HG02610 (cell line): ENCODE measurements around the gene SYNJ2.
A peak's percentile ranks its signal among the peaks of the same experiment; 100 is the strongest.
"Not testable (repeated sequence)": the region's sequence is repeated elsewhere in the genome, so short reads cannot be mapped to it uniquely, and the experiment has no call there.

Experiments used
- ATAC-seq: cut with Tn5 transposase; IDR thresholded peaks from one replicate; pipeline ENCODE4 v1.9.1; 2021; ENCODE audit warnings: mild to moderate bottlenecking, moderate library complexity; ENCODE audit not compliant: unreplicated experiment

Gene SYNJ2, protein sequence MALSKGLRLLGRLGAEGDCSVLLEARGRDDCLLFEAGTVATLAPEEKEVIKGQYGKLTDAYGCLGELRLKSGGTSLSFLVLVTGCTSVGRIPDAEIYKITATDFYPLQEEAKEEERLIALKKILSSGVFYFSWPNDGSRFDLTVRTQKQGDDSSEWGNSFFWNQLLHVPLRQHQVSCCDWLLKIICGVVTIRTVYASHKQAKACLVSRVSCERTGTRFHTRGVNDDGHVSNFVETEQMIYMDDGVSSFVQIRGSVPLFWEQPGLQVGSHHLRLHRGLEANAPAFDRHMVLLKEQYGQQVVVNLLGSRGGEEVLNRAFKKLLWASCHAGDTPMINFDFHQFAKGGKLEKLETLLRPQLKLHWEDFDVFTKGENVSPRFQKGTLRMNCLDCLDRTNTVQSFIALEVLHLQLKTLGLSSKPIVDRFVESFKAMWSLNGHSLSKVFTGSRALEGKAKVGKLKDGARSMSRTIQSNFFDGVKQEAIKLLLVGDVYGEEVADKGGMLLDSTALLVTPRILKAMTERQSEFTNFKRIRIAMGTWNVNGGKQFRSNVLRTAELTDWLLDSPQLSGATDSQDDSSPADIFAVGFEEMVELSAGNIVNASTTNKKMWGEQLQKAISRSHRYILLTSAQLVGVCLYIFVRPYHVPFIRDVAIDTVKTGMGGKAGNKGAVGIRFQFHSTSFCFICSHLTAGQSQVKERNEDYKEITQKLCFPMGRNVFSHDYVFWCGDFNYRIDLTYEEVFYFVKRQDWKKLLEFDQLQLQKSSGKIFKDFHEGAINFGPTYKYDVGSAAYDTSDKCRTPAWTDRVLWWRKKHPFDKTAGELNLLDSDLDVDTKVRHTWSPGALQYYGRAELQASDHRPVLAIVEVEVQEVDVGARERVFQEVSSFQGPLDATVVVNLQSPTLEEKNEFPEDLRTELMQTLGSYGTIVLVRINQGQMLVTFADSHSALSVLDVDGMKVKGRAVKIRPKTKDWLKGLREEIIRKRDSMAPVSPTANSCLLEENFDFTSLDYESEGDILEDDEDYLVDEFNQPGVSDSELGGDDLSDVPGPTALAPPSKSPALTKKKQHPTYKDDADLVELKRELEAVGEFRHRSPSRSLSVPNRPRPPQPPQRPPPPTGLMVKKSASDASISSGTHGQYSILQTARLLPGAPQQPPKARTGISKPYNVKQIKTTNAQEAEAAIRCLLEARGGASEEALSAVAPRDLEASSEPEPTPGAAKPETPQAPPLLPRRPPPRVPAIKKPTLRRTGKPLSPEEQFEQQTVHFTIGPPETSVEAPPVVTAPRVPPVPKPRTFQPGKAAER (N-terminal part only)

DNA sequence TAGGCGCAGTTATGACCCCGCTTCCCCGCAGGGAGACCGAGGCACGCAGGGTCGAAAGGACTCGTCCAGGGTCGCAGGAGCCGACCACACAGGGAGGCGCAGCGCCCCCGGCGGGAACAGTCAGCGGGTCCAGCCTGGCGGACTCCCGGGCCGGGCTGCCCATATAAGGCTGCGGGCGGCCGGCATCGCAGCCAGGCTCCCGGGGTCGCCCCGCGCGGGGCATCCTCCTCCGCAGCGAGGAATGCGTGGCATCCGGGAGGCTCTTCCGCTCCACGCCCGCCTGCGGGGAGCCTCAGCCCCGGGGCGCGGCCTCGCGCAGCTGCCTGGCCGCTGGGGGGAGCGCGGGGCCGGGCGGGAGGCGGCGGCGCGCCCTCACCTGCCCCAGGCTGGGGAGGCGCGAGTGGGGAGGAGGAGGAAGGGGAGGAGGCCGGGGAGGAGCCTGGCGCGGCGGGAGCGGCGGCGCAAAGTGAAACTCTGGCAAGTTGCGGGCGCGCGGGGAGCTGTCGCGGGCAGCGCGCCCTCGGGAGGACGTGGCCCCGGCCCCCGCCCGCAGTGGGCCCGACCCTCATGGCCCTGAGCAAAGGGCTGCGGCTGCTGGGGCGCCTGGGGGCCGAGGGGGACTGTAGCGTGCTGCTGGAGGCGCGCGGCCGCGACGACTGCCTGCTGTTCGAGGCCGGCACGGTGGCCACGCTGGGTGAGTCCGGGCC, at the start of gene SYNJ2:
Gene SYNJ2, plus strand, starts transcription at position 469 of the 707 bp plus-strand sequence. Its CDS starts 99 bp downstream, at position 568.
- ATAC-seq, result peak; percentile 81

DNA sequence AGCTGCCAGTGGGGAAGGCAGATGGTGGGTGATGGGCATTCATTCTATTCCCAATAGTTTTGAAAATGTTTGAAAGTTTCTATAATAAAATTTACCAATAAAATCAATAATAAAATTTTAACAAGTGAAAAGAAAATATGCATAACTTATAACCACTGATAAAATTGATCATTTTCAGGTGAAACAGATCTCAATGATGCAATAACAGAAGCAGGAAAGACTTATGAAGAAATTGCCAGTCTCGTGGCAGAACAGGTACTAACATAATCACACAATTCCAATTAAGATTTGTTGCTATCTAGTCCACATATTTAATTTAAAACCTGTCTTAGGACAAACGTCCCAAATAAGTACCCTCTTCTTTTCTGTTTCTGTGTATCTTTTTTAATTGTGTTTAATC, 45.9 kb upstream of the SYNJ2 start:
- no peak for ATAC-seq

DNA sequence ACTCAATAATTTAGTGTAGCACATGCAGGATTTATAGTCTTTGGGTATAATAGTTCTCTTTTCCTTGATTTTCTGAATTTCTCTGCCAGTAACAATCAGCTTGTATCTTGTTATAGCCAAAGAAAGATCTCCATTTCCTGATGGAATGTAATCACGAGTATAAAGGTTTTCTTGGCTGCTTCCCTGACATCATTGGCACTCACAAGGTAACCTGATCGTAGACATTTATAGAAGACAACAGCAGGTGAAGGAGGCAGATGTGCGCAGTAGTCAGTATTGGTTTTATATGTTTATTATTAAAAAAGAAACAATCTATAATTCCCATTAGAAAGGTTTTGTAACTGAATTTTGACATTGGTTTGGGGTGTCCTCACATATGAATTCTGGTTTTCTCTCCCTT, 44.3 kb upstream of the SYNJ2 start:
- ATAC-seq, result no peak

DNA sequence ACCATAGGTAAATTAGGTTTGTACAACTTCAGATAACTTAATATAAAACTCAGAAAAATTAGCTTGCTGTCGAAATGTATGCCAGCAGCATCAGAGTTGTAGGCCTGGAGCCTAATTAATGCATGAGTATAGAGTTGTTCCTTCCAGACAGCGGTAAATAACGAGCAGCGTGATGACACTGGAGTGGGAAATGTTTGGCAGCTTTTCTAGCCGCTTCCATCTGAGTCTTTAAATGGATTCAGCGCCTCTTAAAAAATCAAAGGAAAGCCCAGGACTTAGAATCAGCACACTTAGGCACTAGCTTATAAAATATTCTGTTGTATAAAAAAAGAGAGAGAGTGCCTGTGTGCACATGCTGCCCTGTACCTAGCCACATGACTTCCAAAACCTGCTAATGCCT, 43.7 kb upstream of the SYNJ2 start:
- no peak for ATAC-seq

DNA sequence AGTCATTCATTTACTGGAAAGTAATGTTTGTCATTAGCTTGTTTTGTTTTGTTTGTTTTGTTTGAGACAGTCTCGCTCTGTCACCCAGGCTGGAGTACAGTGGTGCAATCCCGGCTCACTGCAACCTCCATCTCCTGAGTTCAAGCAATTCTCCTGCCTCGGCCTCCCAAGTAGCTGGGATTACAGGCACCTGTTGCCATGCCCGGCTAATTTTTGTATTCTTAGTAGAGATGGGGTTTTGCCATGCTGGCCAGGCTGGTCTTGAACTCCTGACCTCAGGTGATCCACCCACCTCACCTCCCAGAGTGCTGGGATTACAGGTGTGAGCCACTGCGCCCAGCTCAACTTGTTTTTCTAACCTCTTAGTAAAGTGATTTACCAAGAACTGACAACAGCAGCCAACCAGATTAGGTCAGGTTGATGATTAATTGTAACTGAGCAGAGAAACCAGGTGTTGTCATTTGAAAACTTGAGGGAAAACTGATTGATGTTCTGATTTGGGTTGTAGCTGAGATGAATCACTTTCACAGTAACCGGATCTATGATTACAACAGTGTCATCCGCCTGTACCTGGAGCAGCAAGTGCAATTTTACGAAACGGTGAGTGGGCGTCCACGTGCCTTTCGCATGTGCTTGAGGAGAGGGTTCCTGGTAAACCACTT, 41.2 kb upstream of the SYNJ2 start:
- ATAC-seq, result not testable (repeated sequence)

DNA sequence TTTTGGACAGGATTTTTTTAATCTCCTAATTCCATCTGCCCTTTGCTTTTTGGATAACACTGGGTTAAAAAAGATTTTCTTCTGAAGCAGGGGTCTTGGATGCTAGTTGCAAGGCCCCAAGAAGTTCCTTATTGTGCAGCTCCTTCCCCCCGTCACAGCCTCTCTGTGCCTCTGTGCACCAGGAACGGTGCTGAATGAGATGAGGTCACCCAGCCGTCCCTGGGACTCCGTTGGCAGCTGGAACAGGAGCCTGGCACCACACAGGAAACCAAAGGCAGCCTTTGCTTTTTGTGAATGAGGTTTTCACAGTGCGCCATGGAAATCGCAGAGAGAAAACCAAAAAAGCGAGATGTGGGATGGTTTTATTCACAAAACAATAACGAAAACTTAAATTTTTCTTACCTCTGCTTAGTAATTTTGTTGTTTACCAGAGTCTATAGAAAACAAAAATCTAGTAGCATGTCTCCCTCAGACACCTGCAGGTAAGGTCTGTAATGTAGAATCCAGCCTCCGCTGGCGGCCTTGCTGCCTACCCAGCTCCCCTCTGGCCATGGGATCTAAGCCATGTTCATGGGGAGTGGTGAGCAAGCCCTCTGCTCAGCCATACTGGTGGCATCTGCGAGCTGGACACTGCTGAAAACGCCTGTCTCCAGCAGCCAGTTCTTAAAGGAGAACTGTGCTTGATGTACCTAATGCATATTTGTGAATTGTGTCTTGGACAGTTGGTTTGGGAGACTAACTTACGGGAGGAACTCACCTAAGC, 40.4 kb upstream of the SYNJ2 start:
- ATAC-seq, result no peak

DNA sequence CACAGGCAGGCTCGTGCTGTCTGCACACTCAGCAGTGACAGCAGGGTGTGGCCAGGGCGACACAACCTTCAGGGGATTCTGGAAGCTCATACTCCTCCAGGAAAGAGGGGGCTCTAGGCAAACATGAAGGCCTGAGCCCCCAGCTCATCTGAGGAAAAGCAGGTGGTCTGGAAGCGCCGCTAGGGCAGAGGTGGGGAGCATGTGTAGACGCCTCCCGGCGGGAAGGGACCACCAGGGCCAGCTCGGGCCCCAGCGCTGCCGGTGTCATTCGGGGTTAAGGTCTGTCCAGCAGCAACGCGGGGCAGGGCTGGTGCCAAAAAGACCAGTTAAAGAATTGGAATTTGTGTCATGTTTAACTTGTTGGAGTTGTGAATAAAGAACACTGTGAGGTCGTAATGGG, 39.3 kb upstream of the SYNJ2 start:
- ATAC-seq, result no peak

DNA sequence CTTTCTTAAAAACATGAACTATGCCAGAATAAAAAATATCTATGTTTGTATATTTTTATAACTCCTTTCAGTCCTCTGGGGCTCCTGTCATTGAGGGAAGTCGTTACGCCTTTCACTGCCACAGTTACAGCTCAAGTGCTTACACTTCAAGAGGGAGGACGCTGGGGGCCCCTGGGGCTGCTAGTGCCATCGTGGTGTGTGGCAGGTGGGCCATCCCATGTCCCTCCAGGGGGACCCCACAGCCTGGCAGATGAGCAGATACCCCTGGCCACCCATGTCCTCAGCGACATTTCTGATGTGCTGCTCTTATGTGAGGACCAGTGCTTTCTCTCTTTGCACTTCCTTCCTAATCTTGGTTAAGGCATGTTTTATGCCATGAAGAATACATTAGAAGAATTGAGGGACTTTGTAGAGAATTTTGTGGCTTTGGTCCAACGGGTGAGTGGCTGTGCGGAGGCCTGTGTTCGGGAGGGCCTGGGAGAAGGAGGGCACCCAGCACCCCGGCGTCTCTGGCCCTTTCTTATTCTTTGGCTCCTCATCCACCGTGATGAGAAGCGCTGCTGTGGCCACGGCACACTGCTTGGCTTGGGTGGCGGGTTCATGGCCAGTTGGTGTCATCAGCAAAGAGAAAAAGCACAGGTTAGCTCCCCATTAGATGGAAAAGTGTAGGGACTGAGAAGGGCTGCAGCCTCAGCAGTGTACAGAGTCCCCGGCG, 38.3 kb upstream of the SYNJ2 start:
- no peak for ATAC-seq

DNA sequence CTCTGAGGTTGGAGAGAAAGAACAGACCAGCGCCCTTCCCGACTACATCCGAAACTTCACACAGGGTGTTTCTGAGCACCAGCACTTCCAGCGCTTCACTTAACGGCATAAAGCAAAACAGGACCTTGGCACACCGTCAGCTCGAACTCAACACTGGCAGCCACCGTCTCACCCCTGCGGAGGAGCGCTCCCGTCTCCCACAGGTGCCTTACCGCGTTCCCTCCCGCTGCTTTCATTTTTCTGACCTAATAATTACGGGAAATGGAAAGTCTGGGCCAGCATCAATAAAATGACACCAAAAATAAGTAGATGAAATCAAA, 37.7 kb upstream of the SYNJ2 start:
- ATAC-seq, result no peak

DNA sequence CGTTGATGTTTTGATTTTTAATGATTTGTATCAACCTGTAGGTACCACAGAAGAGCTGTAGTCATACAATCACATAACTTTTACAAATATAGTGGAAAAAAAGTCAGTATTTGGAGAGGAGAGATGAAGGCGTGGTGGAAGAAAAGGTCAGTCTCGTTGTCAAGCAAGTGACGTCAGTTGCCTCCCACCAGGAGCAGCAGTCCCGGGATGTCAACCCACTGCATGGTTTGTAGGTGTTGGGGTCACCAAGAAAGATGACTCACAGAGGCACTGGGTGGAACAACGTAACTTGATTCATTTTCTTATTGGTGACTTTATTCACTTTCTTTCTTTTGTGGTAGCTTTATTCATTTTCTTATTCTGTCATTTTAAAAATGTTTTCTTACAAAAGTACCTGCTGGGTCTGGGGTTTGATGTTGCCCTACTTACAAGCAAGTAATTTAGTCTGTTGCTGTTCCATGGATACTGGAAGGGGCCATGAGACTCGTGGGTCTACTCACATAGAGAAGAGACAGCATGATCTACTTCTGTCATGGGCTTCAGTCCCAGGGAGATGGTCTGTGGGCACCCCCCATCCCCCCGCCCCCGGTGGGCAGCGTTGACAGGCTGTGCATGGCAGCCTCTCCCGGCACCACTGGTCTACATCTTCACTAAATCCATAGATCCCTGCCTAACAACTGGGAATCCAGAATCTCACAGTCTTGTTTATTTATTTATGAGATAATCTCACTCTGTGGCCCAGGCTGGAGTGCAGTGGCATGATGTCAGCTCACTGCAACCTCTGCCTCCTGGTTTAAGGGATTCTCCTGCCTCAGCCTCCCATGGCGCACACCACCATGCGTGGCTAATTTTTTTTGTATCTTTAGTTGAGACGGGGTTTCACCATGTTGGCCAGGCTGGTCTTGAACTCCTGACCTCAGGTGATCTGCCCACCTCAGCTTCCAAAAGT, 36.4 kb upstream of the SYNJ2 start:
- no peak for ATAC-seq

DNA sequence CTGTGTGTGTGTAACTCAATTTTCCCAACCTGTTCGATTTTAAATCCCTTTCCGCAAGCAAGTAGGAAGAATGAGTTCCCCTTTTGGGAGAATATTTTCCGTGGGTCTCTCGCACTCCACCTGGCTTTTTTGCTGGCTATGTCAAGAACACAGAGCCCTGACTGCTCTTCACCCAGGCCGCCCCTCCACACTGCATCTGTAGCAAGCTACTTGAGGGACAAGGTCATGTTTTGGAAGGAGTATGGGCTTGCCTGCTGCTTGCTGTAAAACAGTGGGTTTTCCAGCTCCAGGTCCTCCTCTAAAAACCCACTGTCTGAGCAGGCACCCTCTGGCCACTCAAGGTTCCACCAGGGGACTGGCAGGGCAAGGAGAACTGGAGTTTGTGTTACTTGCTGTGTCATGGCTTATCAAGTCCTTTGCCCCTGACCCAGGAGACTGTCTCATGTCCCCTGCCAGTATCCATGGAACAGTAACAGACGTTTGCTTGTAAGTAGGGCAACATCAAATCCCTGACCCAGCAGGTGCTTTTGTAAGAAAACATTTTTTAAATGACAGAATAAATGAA, 35.5 kb upstream of the SYNJ2 start:
- no peak for ATAC-seq

DNA sequence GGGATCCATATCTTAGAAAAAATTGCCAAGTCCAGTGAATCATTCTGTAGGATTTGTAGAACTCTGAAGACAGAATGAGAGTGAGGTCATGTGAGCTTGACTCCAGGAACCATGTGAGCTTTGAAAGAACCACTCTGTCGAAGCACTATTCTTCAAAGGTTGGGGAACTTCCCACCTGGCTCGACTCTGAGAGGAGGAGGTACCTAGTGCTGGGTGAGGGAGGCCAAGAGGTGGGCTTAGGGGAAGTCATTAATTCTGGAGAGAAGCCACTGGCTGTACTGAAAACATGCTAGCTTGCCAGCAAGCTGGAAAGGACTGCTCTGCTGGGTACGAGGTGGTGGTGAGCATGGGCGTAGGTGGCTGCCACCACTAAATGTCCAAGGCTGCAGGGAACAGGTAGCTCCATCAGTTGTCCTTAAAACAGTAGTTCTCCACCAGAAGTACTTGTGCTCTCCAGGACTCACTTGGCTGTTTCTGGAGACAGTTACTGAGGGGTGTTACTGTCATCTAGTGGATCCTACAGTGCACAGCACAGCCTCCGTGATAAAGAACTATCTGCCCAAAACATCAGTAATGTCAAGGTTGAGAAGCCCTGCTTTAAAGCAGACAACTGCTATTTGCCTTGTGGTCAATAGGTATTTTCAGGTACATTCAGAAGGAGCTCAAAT, 34.7 kb upstream of the SYNJ2 start:
- ATAC-seq, result no peak

DNA sequence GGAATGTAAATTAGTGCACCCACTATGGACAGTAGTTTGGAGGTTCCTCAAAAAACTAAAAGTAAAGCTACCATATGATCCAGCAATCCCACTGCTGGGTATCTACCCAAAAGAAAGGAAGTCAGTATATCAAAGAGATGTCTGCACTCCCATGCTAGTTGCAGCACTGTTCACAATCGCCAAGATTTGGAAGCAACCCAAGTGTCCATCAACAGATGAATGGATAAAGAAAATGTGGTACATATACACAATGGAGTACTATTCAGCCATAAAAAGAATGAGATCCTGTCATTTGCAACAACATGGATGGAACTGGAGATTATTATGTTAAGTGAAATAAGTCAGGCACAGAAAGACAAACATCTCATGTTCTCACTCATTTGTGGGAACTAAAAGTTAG, 30.8 kb upstream of the SYNJ2 start:
- not testable (repeated sequence) for ATAC-seq

DNA sequence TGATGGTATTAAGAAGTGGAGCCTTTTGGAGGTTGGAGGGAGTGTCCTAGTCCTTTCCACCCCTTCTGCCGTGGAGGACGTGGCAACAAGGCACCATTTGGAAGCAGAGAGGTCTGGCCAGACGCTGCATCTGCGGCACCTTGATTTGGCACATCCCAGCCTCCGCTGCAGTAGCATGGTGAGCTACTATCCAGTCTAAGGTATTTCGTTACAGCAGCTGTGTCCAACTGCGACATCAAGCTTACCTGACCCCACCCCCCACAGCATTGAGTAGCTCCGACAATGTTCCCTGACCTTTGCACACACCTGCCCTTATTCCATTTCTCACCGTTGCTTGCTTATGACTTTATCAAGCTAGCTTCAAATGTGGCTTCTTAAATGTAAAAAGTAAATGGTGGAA, 29.8 kb upstream of the SYNJ2 start:
- no peak for ATAC-seq

DNA sequence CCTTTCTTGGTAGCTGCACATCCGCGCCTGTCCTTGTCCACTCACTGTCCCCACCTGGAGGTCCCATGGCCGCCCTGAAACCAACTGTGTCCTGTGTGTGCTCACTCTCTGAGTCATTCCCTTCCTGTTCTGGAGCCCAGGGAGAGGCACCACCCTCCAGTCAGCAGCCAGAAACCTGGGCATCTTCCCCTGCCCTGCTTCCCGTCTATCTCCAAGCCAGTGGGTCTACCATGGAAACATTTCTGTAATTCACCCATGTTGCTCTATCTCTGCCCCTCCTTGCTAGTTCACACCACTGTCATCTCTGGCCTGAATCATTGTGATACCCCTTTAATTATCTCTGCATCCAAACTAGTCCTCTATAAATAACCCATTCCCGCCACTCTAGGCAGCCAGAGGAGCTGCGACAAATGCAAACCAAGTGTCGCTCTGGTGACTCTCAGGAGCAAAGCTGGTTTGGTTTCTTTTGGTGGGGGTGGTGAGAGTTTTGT, 28.8 kb upstream of the SYNJ2 start:
- no peak for ATAC-seq

DNA sequence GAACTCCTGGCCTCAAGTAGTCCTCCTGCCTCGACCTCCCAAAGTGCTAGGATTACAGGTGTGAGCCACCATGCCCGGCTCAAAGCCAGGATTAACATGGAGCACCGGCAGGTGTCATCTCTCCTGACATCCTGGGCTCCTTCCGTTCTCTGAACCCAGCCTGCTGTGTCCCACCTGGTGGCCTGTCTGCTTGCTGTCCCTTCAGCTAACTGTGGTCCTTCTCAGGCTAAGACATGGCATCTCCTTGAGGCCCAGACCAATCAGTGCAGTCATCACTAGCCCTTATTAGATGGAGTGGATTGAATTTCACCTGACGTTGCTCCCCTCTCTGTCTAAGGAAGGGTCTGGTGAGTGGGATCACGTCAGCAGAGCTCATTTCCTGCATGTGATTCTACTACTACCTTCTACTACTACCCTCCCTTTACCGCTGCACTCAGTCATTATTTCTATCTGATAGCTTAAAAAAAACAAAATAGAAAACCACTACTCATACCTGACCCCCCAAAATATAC, 28.0 kb upstream of the SYNJ2 start:
- ATAC-seq, result no peak
